HepG2 (cell line): ENCODE measurements around the gene TLK1. TPM values are rescaled to one million over a fixed set of nuclear protein-coding genes. Genes with fewer than 3 reads are reported as not detected.

Experiments
- FOXA1 ChIP-seq, 2 experiments: fragments of 450-650 bp in 1 of 2; sonication (generic) in 1 of 2; formaldehyde crosslinking in 1 of 2; IDR thresholded peaks; 2 replicates each; pipeline versions ENCODE4 v1.4.0 to v1.6.1; 2016 to 2020; ENCODE audit warnings: missing genetic modification reagents in 1 of 2
- FOXP1 ChIP-seq, 2 experiments: fragments of 450-650 bp in 1 of 2; IDR thresholded peaks; 2 replicates each; pipeline ENCODE4 v1.6.1; 2017 to 2018; ENCODE audit warnings: antibody characterized with exemption in 1 of 2
- HES4 ChIP-seq: sonication (generic); formaldehyde crosslinking; IDR thresholded peaks from 2 replicates; pipeline ENCODE4 v1.9.0; 2021; ENCODE audit warnings: mild to moderate bottlenecking, missing genetic modification reagents, borderline replicate concordance
- HNF1A ChIP-seq, 2 experiments: sonication (generic) in 1 of 2; formaldehyde crosslinking in 1 of 2; IDR thresholded peaks; 2 replicates each; pipeline versions ENCODE4 v1.4.0 to v1.6.1; 2016 to 2020; ENCODE audit warnings: borderline replicate concordance in 1 of 2, low read depth in 1 of 2, mild to moderate bottlenecking in 1 of 2, missing genetic modification reagents in 1 of 2
- KLF15 ChIP-seq: sonication (generic); formaldehyde crosslinking; IDR thresholded peaks from 2 replicates; pipeline ENCODE4 v1.8.1; 2023; ENCODE audit warnings: borderline replicate concordance, mild to moderate bottlenecking, inconsistent platforms, missing genetic modification reagents, mixed read lengths
- RELA ChIP-seq: sonication (generic); formaldehyde crosslinking; IDR thresholded peaks from 2 replicates; pipeline ENCODE4 v1.4.0; 2020; ENCODE audit warnings: missing genetic modification reagents
- SIN3A ChIP-seq: IDR thresholded peaks from 2 replicates; pipeline ENCODE4 v1.6.1; 2011; ENCODE audit warnings: low read depth, mild to moderate bottlenecking, control low read depth, low read length, borderline replicate concordance
- SOX13 ChIP-seq, 3 experiments: fragments of 450-650 bp in 1 of 3; sonication (generic) in 1 of 3; formaldehyde crosslinking in 1 of 3; IDR thresholded peaks in 2 of 3; conservative IDR thresholded peaks in 1 of 3; 2 replicates each; pipeline versions ENCODE4 v1.5.0 to v1.6.1; 2016 to 2020; ENCODE audit warnings: antibody characterized with exemption in 1 of 3, mild to moderate bottlenecking in 1 of 3, missing compliant biosample characterization in 1 of 3, missing genetic modification reagents in 1 of 3, moderate library complexity in 1 of 3
- ZBTB40 ChIP-seq, 2 experiments: fragments of 450-650 bp in 1 of 2; sonication (generic) in 1 of 2; formaldehyde crosslinking in 1 of 2; IDR thresholded peaks; 2 replicates each; pipeline versions ENCODE4 v1.6.1 to v1.8.0; 2016 to 2022; ENCODE audit warnings: antibody characterized with exemption in 1 of 2, mild to moderate bottlenecking in 1 of 2, missing genetic modification reagents in 1 of 2
- ZNF275 ChIP-seq: sonication (generic); formaldehyde crosslinking; IDR thresholded peaks from 2 replicates; pipeline ENCODE4 v1.8.0; 2022; ENCODE audit warnings: missing genetic modification reagents, mild to moderate bottlenecking, inconsistent platforms, borderline replicate concordance
- ZNF792 ChIP-seq: IDR thresholded peaks from 2 replicates; pipeline ENCODE4 v1.6.1; 2016
- polyA plus RNA-seq, 8 experiments: library from polyadenylated mRNA; depleted of rRNA in 3 of 8; stranded (reverse) in 7 of 8; unstranded in 1 of 8; fragments of >200 nt; fragmentation: Illumina TruSeq in 4 of 8; extraction: Trizol in 4 of 8; gene quantifications; 2 replicates each; pipeline versions ENCODE4 v1.2.1 to v1.2.3, GENCODE V29; 2011 to 2016; ENCODE audit warnings: low read depth in 4 of 8, missing spikeins in 1 of 8, mixed read lengths in 1 of 8; ENCODE audit not compliant: insufficient read depth in 1 of 8
- total RNA-seq, 5 experiments: library from RNA; depleted of rRNA; stranded (reverse); fragments of >200 nt; fragmentation: Illumina TruSeq; extraction: Trizol; gene quantifications; 2 replicates each; pipeline ENCODE4 v1.2.3, GENCODE V29; 2016; ENCODE audit warnings: low read depth in 1 of 5

Gene TLK1
- total and polyA plus RNA-seq, 2 of the 13 experiments (the other 11 are each of a cell fraction or from before 2014, with no cell fraction given), result 16.8 to 28.7 TPM

- TF ChIP-seq ZBTB40 (IDR thresholded peaks at IDR 0.05), result peak; percentile 12; the same call in 1 of the 2 replicates
- peak; percentile 77 for TF ChIP-seq ZBTB40 (CRISPR knock-in tag; IDR thresholded peaks at IDR 0.05)
- no peak for TF ChIP-seq SIN3A
- TF ChIP-seq ZNF792, result peak; percentile 11; the same call in 1 of the 2 replicates
- peak; percentile 51; the same call in 1 of the 2 replicates for TF ChIP-seq ZNF275 (CRISPR knock-in tag)
- TF ChIP-seq FOXA1 (IDR thresholded peaks at IDR 0.05), result no peak
- TF ChIP-seq FOXA1 (CRISPR knock-in tag; IDR thresholded peaks at IDR 0.05), result peak; percentile 53
- TF ChIP-seq HNF1A (IDR thresholded peaks at IDR 0.05; ENCODE audit: low read depth), result 0 out of 2 replicates have a peak, but pooled peaks have one; percentile 9
- peak; percentile 18; the same call in 1 of the 2 replicates for TF ChIP-seq HNF1A (CRISPR knock-in tag; IDR thresholded peaks at IDR 0.05; ENCODE audit: borderline replicate concordance)
- TF ChIP-seq HES4 (CRISPR knock-in tag), result no peak
- 0 out of 2 replicates have a peak, but pooled peaks have one; percentile 41 for TF ChIP-seq SOX13 (IDR thresholded peaks at IDR 0.05)
- peak in 1 of 2 experiments; percentile 77; a peak in 2 of 4 replicates for TF ChIP-seq SOX13 (CRISPR knock-in tag; conservative IDR thresholded peaks at IDR 0.05 in 1 of 2, IDR thresholded peaks at IDR 0.05 in 1 of 2)
- TF ChIP-seq KLF15 (CRISPR knock-in tag), result no peak
- TF ChIP-seq FOXP1 (IDR thresholded peaks at IDR 0.05), result no peak
- TF ChIP-seq FOXP1 (CRISPR knock-in tag; IDR thresholded peaks at IDR 0.05), result peak; percentile 54
- TF ChIP-seq RELA, result no peak
Observed at GRCh38 chr2:171166328-171166983, 5.8 kb upstream of the TLK1 start (continued).
